SK-N-SH (cell line): ENCODE data around the gene ARL6. TPM values are rescaled to one million over a fixed set of nuclear protein-coding genes. Genes with fewer than 3 reads are reported as not detected.
A peak's percentile ranks its signal among the peaks of the same experiment; 100 is the strongest.

Experiments
- CTCF ChIA-PET: fragments of 300-600, 350-600 bp; formaldehyde crosslinking; extraction: SDS; loops from one replicate; lab custom pipeline; 2021; lab: Yijun Ruan, JAX
- POLR2A ChIA-PET: fragments of 350-600 bp; sonication (Branson Sonifier 250); formaldehyde crosslinking; extraction: SDS; loops from one replicate; lab custom pipeline; 2020; ENCODE audit warnings: antibody characterized with exemption, inconsistent platforms; lab: Yijun Ruan, JAX
- DNase-seq: peaks from one replicate; pipeline ENCODE4 v3.0.0; 2012
- H2AFZ ChIP-seq: fragments of 200-600 bp; sonication (generic); 2 replicates; pipeline ENCODE4 v1.8.1; 2016; ENCODE audit warnings: antibody characterized with exemption, mild to moderate bottlenecking, low read depth
- H3F3A ChIP-seq: fragments of 200-600 bp; sonication (generic); replicated peaks from 2 replicates; pipeline ENCODE3; 2016; ENCODE audit warnings: antibody characterized with exemption, mild to moderate bottlenecking; ENCODE audit not compliant: insufficient read depth
- H3K27ac ChIP-seq, 2 experiments: fragments of 200-500 bp in 1 of 2; fragments of 200-600 bp in 1 of 2; sonication (Bioruptor generic) in 1 of 2; sonication (generic), shearing (Covaris generic) in 1 of 2; 2 replicates each; pipeline versions ENCODE4 v1.5.1 to v1.6.1; 2014 to 2016; ENCODE audit warnings: low read depth in 2 of 2, inconsistent platforms in 1 of 2, low read length in 1 of 2, mild to moderate bottlenecking in 1 of 2, mixed read lengths in 1 of 2
- H3K27me3 ChIP-seq: fragments of 200-600 bp; sonication (generic), shearing (Covaris generic); 2 replicates; pipeline ENCODE4 v1.6.1; 2016; ENCODE audit warnings: mixed run types; ENCODE audit not compliant: insufficient read depth
- H3K36me3 ChIP-seq, 2 experiments: fragments of 200-500 bp in 1 of 2; fragments of 200-600 bp in 1 of 2; sonication (Bioruptor generic) in 1 of 2; sonication (generic) in 1 of 2; replicated peaks in 1 of 2; 2 replicates each; pipeline versions ENCODE3 to v1.5.1; 2014 to 2016; ENCODE audit warnings: low read length in 1 of 2, mild to moderate bottlenecking in 1 of 2; ENCODE audit not compliant: insufficient read depth in 2 of 2, control insufficient read depth in 1 of 2
- H3K4me1 ChIP-seq, 2 experiments: fragments of 200-500 bp in 1 of 2; fragments of 200-600 bp in 1 of 2; sonication (Bioruptor generic) in 1 of 2; sonication (generic), shearing (Covaris generic) in 1 of 2; 2 replicates each; pipeline versions ENCODE4 v1.5.1 to v1.6.1; 2014 to 2016; ENCODE audit warnings: low read depth in 1 of 2, low read length in 1 of 2, mixed run types in 1 of 2; ENCODE audit not compliant: insufficient read depth in 2 of 2, control insufficient read depth in 1 of 2
- H3K4me2 ChIP-seq: fragments of 200-600 bp; sonication (generic), shearing (Covaris generic); 2 replicates; pipeline ENCODE4 v1.6.1; 2017; ENCODE audit warnings: mixed run types
- H3K4me3 ChIP-seq, 2 experiments: fragments of 200-500 bp in 1 of 2; fragments of 200-600 bp in 1 of 2; sonication (Bioruptor generic) in 1 of 2; sonication (generic), shearing (Covaris generic) in 1 of 2; 2 replicates each; pipeline versions ENCODE4 v1.5.1 to v1.8.1; 2014 to 2016; ENCODE audit warnings: low read depth in 2 of 2, inconsistent platforms in 1 of 2, low read length in 1 of 2, mild to moderate bottlenecking in 1 of 2, mixed read lengths in 1 of 2, moderate library complexity in 1 of 2
- H3K79me2 ChIP-seq: fragments of 200-600 bp; sonication (generic); 2 replicates; pipeline ENCODE4 v1.8.1; 2017; ENCODE audit warnings: mild to moderate bottlenecking; ENCODE audit not compliant: insufficient read depth
- H3K9ac ChIP-seq: fragments of 200-600 bp; sonication (generic); 2 replicates; pipeline ENCODE4 v1.6.1; 2017; ENCODE audit warnings: mixed run types
- H3K9me2 ChIP-seq: fragments of 200-600 bp; sonication (generic); 2 replicates; pipeline ENCODE4 v1.6.1; 2017; ENCODE audit warnings: mixed run types
- H3K9me3 ChIP-seq: fragments of 200-600 bp; sonication (generic); 2 replicates; pipeline ENCODE4 v1.6.1; 2017; ENCODE audit warnings: mixed run types, mild to moderate bottlenecking, moderate library complexity
- H4K20me1 ChIP-seq: fragments of 200-600 bp; sonication (generic); 2 replicates; pipeline ENCODE4 v1.6.1; 2017; ENCODE audit warnings: mild to moderate bottlenecking, mixed run types; ENCODE audit not compliant: insufficient read depth
- ELF1 ChIP-seq: IDR thresholded peaks from 2 replicates; pipeline ENCODE4 v1.4.0; 2012
- EP300 ChIP-seq, 2 experiments: IDR thresholded peaks; 2 replicates each; pipeline versions ENCODE4 v1.4.0 to v1.6.1; 2012; ENCODE audit warnings: borderline replicate concordance in 1 of 2, low read depth in 1 of 2, low read length in 1 of 2
- FOSL2 ChIP-seq: IDR thresholded peaks from 2 replicates; pipeline ENCODE4 v1.4.0; 2012; ENCODE audit warnings: low read depth, mild to moderate bottlenecking, moderate library complexity, borderline replicate concordance
- FOXJ3 ChIP-seq: sonication (generic); formaldehyde crosslinking; IDR thresholded peaks from 2 replicates; pipeline ENCODE4 v1.5.1; 2020; ENCODE audit warnings: mild to moderate bottlenecking, missing genetic modification reagents
- FOXM1 ChIP-seq: IDR thresholded peaks from 2 replicates; pipeline ENCODE4 v1.4.0; 2012; ENCODE audit warnings: low read depth, mild to moderate bottlenecking
- IRF3 ChIP-seq: fragments of 150-350 bp; IDR thresholded peaks from 2 replicates; pipeline ENCODE4 v1.6.1; 2016; ENCODE audit warnings: mild to moderate bottlenecking, low read depth, low read length
- NFIC ChIP-seq: IDR thresholded peaks from 2 replicates; pipeline ENCODE4 v1.4.0; 2012; ENCODE audit warnings: borderline replicate concordance
- POLR2AphosphoS5 ChIP-seq: IDR thresholded peaks from 2 replicates; pipeline ENCODE4 v1.6.1; 2012; ENCODE audit warnings: low read depth, low read length
- RAD21 ChIP-seq: IDR thresholded peaks from 2 replicates; pipeline ENCODE4 v1.6.1; 2012; ENCODE audit warnings: mild to moderate bottlenecking, low read length
- RCOR1 ChIP-seq: fragments of 150-350 bp; IDR thresholded peaks from 2 replicates; pipeline ENCODE4 v1.6.1; 2017; ENCODE audit warnings: antibody characterized with exemption, low read length
- REST ChIP-seq: IDR thresholded peaks from 2 replicates; pipeline ENCODE4 v1.6.1; 2012; ENCODE audit warnings: mild to moderate bottlenecking, low read depth, low read length, moderate library complexity
- RFX5 ChIP-seq: IDR thresholded peaks from 2 replicates; pipeline ENCODE4 v1.6.1; 2012; ENCODE audit warnings: mild to moderate bottlenecking, improper control_type of control experiment, low read length
- SIN3A ChIP-seq: IDR thresholded peaks from 2 replicates; pipeline ENCODE4 v1.6.1; 2012; ENCODE audit warnings: low read depth, mild to moderate bottlenecking, low read length, moderate library complexity, borderline replicate concordance
- TAF1 ChIP-seq: IDR thresholded peaks from 2 replicates; pipeline ENCODE4 v1.6.1; 2012; ENCODE audit warnings: low read depth, mild to moderate bottlenecking, low read length, moderate library complexity, borderline replicate concordance
- TCF12 ChIP-seq: IDR thresholded peaks from 2 replicates; pipeline ENCODE4 v1.4.0; 2012
- TEAD4 ChIP-seq: IDR thresholded peaks from 2 replicates; pipeline ENCODE4 v1.4.0; 2012; ENCODE audit warnings: mild to moderate bottlenecking, borderline replicate concordance; ENCODE audit not compliant: insufficient read depth
- WGBS: methylation state at CpG from one replicate; pipeline ENCODE4 v1.1.6; 2017; ENCODE audit warnings: low lambda C conversion rate; 5-methylcytosine and 5-hydroxymethylcytosine counted together
- polyA plus RNA-seq, 3 experiments: library from polyadenylated mRNA; depleted of rRNA; stranded (reverse); fragments of >200 nt; gene quantifications; 2 replicates each; pipeline ENCODE4 v1.2.3, GENCODE V29; 2012
- TF ChIP-seq, protein P1 (sequence below): IDR thresholded peaks from 2 replicates; pipeline ENCODE4 v1.4.0; 2012; ENCODE audit warnings: low read depth, borderline replicate concordance

The ARL6 gene
- polyA plus RNA-seq, 1 of the 3 experiments (the other 2 are of a cell fraction), result 2.6 TPM

- no peak for TF ChIP-seq REST
- TF ChIP-seq SIN3A, result no peak
- TF ChIP-seq NFIC, result no peak
- no peak for TF ChIP-seq RCOR1
- no peak for TF ChIP-seq RFX5
- no peak for TF ChIP-seq EP300 (IDR thresholded peaks at IDR 0.05; ENCODE audit: borderline replicate concordance in 1 of 2, low read depth in 1 of 2, low read length in 1 of 2)
- TF ChIP-seq FOXM1, result no peak
Observed at GRCh38 chr3:97817965-97818364, 53.4 kb downstream of the ARL6 start (continued).

- no peaks in the 10 kb centered on the region for H3K36me3 ChIP-seq
- no peak for DNase-seq
- H3K4me3 ChIP-seq, result peak overlapping the region; percentile 91 to 93; a peak in 2 of 4 replicates
- TF ChIP-seq POLR2AphosphoS5, result no peak
- peak overlapping the region; percentile 90 for H3K4me2 ChIP-seq
- peaks cover 7% of the 10 kb centered on the region for H3K79me2 ChIP-seq
- H2AFZ ChIP-seq, result peak overlapping the region; percentile 99
- no peaks in the 10 kb centered on the region for H3K9me3 ChIP-seq
- H3K27me3 ChIP-seq, result peaks cover 5% of the 10 kb centered on the region; the same call in 1 of the 2 replicates
- H3F3A ChIP-seq, result peaks cover 3% of the 10 kb centered on the region
- no peaks in the 10 kb centered on the region for H4K20me1 ChIP-seq
- ChIA-PET CTCF (interaction anchor here (0.7 to 5.0 kb wide), 2 partner anchors 203 to 218 kb away, joined by 3 to 34 read pairs; no protein-coding TSS in a partner anchor), POLR2A (interaction anchor here (1.2 kb wide), 1 partner anchor 151 kb away, joined by 3 read pairs; no protein-coding TSS in a partner anchor)
- H3K4me1 ChIP-seq, result peaks cover 5 to 8% of the 10 kb centered on the region in 2 experiments; a peak in 3 of 4 replicates
- peak overlapping the region; percentile 83; the same call in 1 of the 2 replicates for H3K9ac ChIP-seq
- H3K9me2 ChIP-seq, result no peaks in the 10 kb centered on the region
- 83% methylated on average over 5 of the region's 5 CpGs for WGBS
- no peak overlapping the region for H3K27ac ChIP-seq
Observed at GRCh38 chr3:97820780-97821179, 56.2 kb downstream of the ARL6 start.

- Histone ChIP-seq H3K9me2 (no peaks in the 10 kb centered on the region), H3F3A (peaks cover 3% of the 10 kb centered on the region), H2AFZ (peak overlapping the region; percentile 99), H4K20me1 (no peaks in the 10 kb centered on the region), H3K4me2 (peak overlapping the region; percentile 90), H3K27me3 (peaks cover 5% of the 10 kb centered on the region; the same call in 1 of the 2 replicates), H3K79me2 (peaks cover 11% of the 10 kb centered on the region), H3K36me3 (no peaks in the 10 kb centered on the region), H3K9ac (peak overlapping the region; percentile 83; the same call in 1 of the 2 replicates), H3K9me3 (no peaks in the 10 kb centered on the region), H3K4me3 (peak overlapping the region; percentile 91 to 93), H3K27ac (peak overlapping the region; percentile 28 to 68; a peak in 2 of 4 replicates), H3K4me1 (peaks cover 5 to 8% of the 10 kb centered on the region in 2 experiments; a peak in 3 of 4 replicates)
- ChIA-PET POLR2A (interaction anchor here (1.2 kb wide), 1 partner anchor 150 kb away, joined by 3 read pairs; no protein-coding TSS in a partner anchor), CTCF (interaction anchor here (0.6 to 5.0 kb wide), 9 partner anchors 18 to 440 kb away, joined by 3 to 34 read pairs (median 4); no protein-coding TSS in a partner anchor)
- peak; percentile 45 for DNase-seq
- WGBS, result 4% methylated on average over 20 of the region's 23 CpGs
- no peak for TF ChIP-seq TAF1
- no peak for TF ChIP-seq TCF12
- no peak for TF ChIP-seq FOSL2
- TF ChIP-seq RAD21, result no peak
- TF ChIP-seq, protein P1, sequence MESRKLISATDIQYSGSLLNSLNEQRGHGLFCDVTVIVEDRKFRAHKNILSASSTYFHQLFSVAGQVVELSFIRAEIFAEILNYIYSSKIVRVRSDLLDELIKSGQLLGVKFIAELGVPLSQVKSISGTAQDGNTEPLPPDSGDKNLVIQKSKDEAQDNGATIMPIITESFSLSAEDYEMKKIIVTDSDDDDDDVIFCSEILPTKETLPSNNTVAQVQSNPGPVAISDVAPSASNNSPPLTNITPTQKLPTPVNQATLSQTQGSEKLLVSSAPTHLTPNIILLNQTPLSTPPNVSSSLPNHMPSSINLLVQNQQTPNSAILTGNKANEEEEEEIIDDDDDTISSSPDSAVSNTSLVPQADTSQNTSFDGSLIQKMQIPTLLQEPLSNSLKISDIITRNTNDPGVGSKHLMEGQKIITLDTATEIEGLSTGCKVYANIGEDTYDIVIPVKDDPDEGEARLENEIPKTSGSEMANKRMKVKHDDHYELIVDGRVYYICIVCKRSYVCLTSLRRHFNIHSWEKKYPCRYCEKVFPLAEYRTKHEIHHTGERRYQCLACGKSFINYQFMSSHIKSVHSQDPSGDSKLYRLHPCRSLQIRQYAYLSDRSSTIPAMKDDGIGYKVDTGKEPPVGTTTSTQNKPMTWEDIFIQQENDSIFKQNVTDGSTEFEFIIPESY, result no peak
- TF ChIP-seq FOXM1, result no peak
- TF ChIP-seq EP300 (IDR thresholded peaks at IDR 0.05; ENCODE audit: borderline replicate concordance in 1 of 2, low read depth in 1 of 2, low read length in 1 of 2), result no peak
- TF ChIP-seq ELF1, result no peak
- TF ChIP-seq TEAD4, result no peak
- no peak for TF ChIP-seq FOXJ3
- TF ChIP-seq SIN3A, result no peak
- TF ChIP-seq IRF3, result no peak
Observed at GRCh38 chr3:97821287-97821773, 56.8 kb downstream of the ARL6 start.
